ENCODE results near the gene ELK3. TPM values are rescaled to one million over a fixed set of nuclear protein-coding genes. Genes with fewer than 3 reads are reported as not detected.

Gene ELK3
- total and polyA plus RNA-seq, 2 of the 8 experiments (the other 6 are each of a cell fraction or from before 2014, with no cell fraction given), result 3.5 to 14.3 TPM

GRCh38 chr12:96233939-96234461, 39.8 kb downstream of the ELK3 start:
- 0 out of 2 replicates have a peak overlapping the region, but pooled peaks have one; percentile 28 for H2AK5ac ChIP-seq (ENCODE audit: low read depth, low read length)
- no peak overlapping the region for H2BK20ac ChIP-seq (ENCODE audit: low read length)
- H3K4ac ChIP-seq (replicated peaks; ENCODE audit: insufficient read length, low read depth, low read length), result no peak overlapping the region
- no peaks in the 10 kb centered on the region for H3K23me2 ChIP-seq (ENCODE audit: low read depth, low read length)
- no peak overlapping the region for H3K27ac ChIP-seq (ENCODE audit: low read depth, low read length)
- H3K9ac ChIP-seq (replicated peaks in 1 of 4; ENCODE audit: extremely low read depth in 1 of 4, low read depth in 3 of 4, low read length in 3 of 4), result no peak overlapping the region
- WGBS, 2 experiments (ENCODE audit: extremely low coverage in 1 of 2, insufficient coverage in 1 of 2, insufficient read length in 1 of 2, insufficient replicate concordance in 2 of 2, low coverage in 1 of 2, low lambda C conversion rate in 2 of 2, missing lambda C conversion rate in 1 of 2), result 84% methylated on average over 15 of the region's 15 CpGs; no CpG with 5 or more reads in 1 of the 2 experiments
- no peak overlapping the region for H3K56ac ChIP-seq (replicated peaks; ENCODE audit: insufficient read length, low read depth, low read length)
- no peaks in the 10 kb centered on the region for H3K9me3 ChIP-seq (ENCODE audit: insufficient read depth in 2 of 2, low read depth in 1 of 2, low read length in 1 of 2)
- H2BK5ac ChIP-seq (ENCODE audit: low read depth, low read length), result no peak overlapping the region
- H3K14ac ChIP-seq (ENCODE audit: insufficient read length), result no peak overlapping the region
- H3K4me2 ChIP-seq (ENCODE audit: insufficient read depth in 1 of 2, low read depth in 2 of 2, low read length in 2 of 2), result no peak overlapping the region
- POLR2A ChIA-PET (ENCODE audit: partially characterized antibody), result interaction anchor here (1.2 to 1.6 kb wide), 2 partner anchors 13 to 166 kb away, joined by 3 to 5 read pairs; partner anchors contain the start of gene CDK17
- no peaks in the 10 kb centered on the region for H3K36me3 ChIP-seq (ENCODE audit: control insufficient read depth in 2 of 4, insufficient read depth in 4 of 4, low read length in 3 of 4)
- H2AFZ ChIP-seq (ENCODE audit: low read length), result no peak overlapping the region
- TF ChIP-seq RAD21 (IDR thresholded peaks at IDR 0.05 in 1 of 2, conservative IDR thresholded peaks at IDR 0.05 in 1 of 2; ENCODE audit: low read depth in 2 of 2, low read length in 2 of 2) (no peak), EGR1 (IDR thresholded peaks at IDR 0.05; ENCODE audit: borderline replicate concordance, low read depth, low read length) (no peak), YY1 (IDR thresholded peaks at IDR 0.05; ENCODE audit: low read depth, low read length) (no peak), TAF1 (IDR thresholded peaks at IDR 0.05; ENCODE audit: low read depth, low read length) (no peak), HDAC2 (IDR thresholded peaks at IDR 0.05; ENCODE audit: borderline replicate concordance in 1 of 2, low read depth in 2 of 2, low read length in 2 of 2) (no peak), ATF2 (IDR thresholded peaks at IDR 0.05; ENCODE audit: low read length) (no peak), BACH1 (IDR thresholded peaks at IDR 0.05; ENCODE audit: low read length) (no peak), RXRA (IDR thresholded peaks at IDR 0.05; ENCODE audit: insufficient read depth, low read depth, low read length) (no peak)
- no peak overlapping the region for H2BK15ac ChIP-seq (ENCODE audit: low read length)
- H2BK12ac ChIP-seq (ENCODE audit: low read depth, low read length), result no peak overlapping the region
- no peaks in the 10 kb centered on the region for H3K27me3 ChIP-seq (replicated peaks in 1 of 4; ENCODE audit: control insufficient read depth in 3 of 4, extremely low read depth in 1 of 4, insufficient read depth in 3 of 4, low read length in 3 of 4)
- no peaks in the 10 kb centered on the region for H4K20me1 ChIP-seq (replicated peaks in 1 of 2; ENCODE audit: control insufficient read depth in 1 of 2, insufficient read depth in 2 of 2, low read length in 2 of 2)
- no peak overlapping the region for H3K4me3 ChIP-seq (ENCODE audit: extremely low read depth in 1 of 4, insufficient read depth in 2 of 4, low read depth in 3 of 4, low read length in 4 of 4)
- H4K5ac ChIP-seq (ENCODE audit: insufficient read length, low read depth, low read length), result no peak overlapping the region
- no peak overlapping the region for H4K91ac ChIP-seq (replicated peaks; ENCODE audit: insufficient read length, low read length)
- H3K23ac ChIP-seq (ENCODE audit: insufficient read length), result no peak overlapping the region
- no peak overlapping the region for H4K8ac ChIP-seq (ENCODE audit: extremely low read depth, insufficient read depth, low read length)
- CTCF ChIA-PET (ENCODE audit: partially characterized antibody), result interaction anchor here (1.3 kb wide), 1 partner anchor 9 kb away, joined by 5 read pairs; no protein-coding TSS in a partner anchor
- no peak overlapping the region for H2BK120ac ChIP-seq (replicated peaks; ENCODE audit: low read depth, low read length)
- H3K79me2 ChIP-seq (ENCODE audit: control insufficient read depth in 1 of 2, insufficient read depth in 2 of 2, low read length in 2 of 2), result no peaks in the 10 kb centered on the region
- 0 out of 7 replicates have a peak, but pooled peaks cover 0 to 2% (median 0%) of the 10 kb centered on the region in 4 experiments for H3K4me1 ChIP-seq (replicated peaks in 1 of 4; ENCODE audit: control insufficient read depth in 3 of 4, insufficient read depth in 4 of 4, low read length in 3 of 4)
- DNase-seq (ENCODE audit: low read depth in 1 of 2, low spot score in 2 of 2), result no peak
- H3K18ac ChIP-seq (ENCODE audit: extremely low read depth, low read length), result no peak overlapping the region
- H3K79me1 ChIP-seq (ENCODE audit: low read depth, low read length), result no peaks in the 10 kb centered on the region
- FAIRE-seq, result no peak
